Esophagus squamous epithelium (tissue), 5 donors: ENCODE results near the gene ADGRD1. TPM values are rescaled to one million over a fixed set of nuclear protein-coding genes. Genes with fewer than 3 reads are reported as not detected.

Experiments used
- DNase-seq: peaks from one replicate; lab custom pipeline; 2025; lab: John Stamatoyannopoulos, UW
- H3K27ac ChIP-seq, 4 donors: fragments of 200-600 bp; sonication (generic); one replicate each; pipeline ENCODE4 v1.5.1; 2016 to 2019; ENCODE audit warnings: mild to moderate bottlenecking in 1 of 4
- H3K27me3 ChIP-seq, 4 donors: fragments of 200-600 bp; sonication (generic); 1 replicate in 3 of 4; 2 replicates in 1 of 4; pipeline versions ENCODE4 v1.5.1 to v1.6.0; 2017 to 2021; ENCODE audit warnings: antibody characterized with exemption in 1 of 4
- H3K36me3 ChIP-seq, 3 donors: fragments of 200-600 bp; sonication (generic); one replicate each; pipeline ENCODE4 v1.5.1; 2016 to 2019
- H3K4me1 ChIP-seq, 3 donors: fragments of 200-600 bp; sonication (generic); one replicate each; pipeline ENCODE4 v1.5.1; 2017 to 2019
- H3K4me3 ChIP-seq, 4 donors: fragments of 200-600 bp; sonication (generic); 1 replicate in 3 of 4; 2 replicates in 1 of 4; pipeline ENCODE4 v1.5.1; 2016 to 2019; ENCODE audit warnings: mild to moderate bottlenecking in 2 of 4, moderate library complexity in 1 of 4
- H3K9me3 ChIP-seq, 3 donors: fragments of 200-600 bp; sonication (generic); one replicate each; pipeline ENCODE4 v1.5.1; 2016 to 2019
- CTCF ChIP-seq, 6 experiments: fragments of 450-650 bp in 4 of 6; fragments of 200-600 bp in 2 of 6; sonication (generic) in 2 of 6; IDR thresholded peaks; one replicate each; pipeline ENCODE4 v1.5.1; 2016 to 2019; ENCODE audit warnings: antibody characterized with exemption in 6 of 6, mild to moderate bottlenecking in 4 of 6, moderate library complexity in 4 of 6
- POLR2A ChIP-seq, 4 donors: fragments of 450-650 bp; IDR thresholded peaks; one replicate each; pipeline ENCODE4 v1.6.1; 2017; ENCODE audit warnings: antibody characterized with exemption in 4 of 4, mild to moderate bottlenecking in 4 of 4, moderate library complexity in 3 of 4
- WGBS, 2 donors: methylation state at CpG; one replicate each; pipeline ENCODE4 v1.1.5; 2018; 5-methylcytosine and 5-hydroxymethylcytosine counted together
- intact Hi-C: fragments of 100-400 bp; cut with DNase I; formaldehyde crosslinking; loops from one replicate; pipeline ENCODE4 v1.15.0; 2022
- total RNA-seq, 4 donors: library from RNA; depleted of rRNA; stranded (reverse); fragments of >200 nt; gene quantifications; one replicate each; pipeline ENCODE4 v1.1.0, GENCODE V29; 2016
- donor health status: DM: yes; HTN: yes; CAD: no.

Gene ADGRD1
- total RNA-seq, 4 donors from 2014 or later, result 2.2 to 28.2 (median 8.8) TPM

GRCh38 chr12:131056626-131057025, 102.9 kb downstream of the ADGRD1 start:
- TF ChIP-seq POLR2A (IDR thresholded peaks at IDR 0.05) (no peak), CTCF (IDR thresholded peaks at IDR 0.05) (no peak)
- no peaks in the 10 kb centered on the region for H3K9me3 ChIP-seq
- H3K27ac ChIP-seq, result no peak overlapping the region
- WGBS, 2 donors, result 73 to 74% methylated on average over 10 of the region's 10 CpGs
- DNase-seq, result no peak
- H3K4me1 ChIP-seq, result no peaks in the 10 kb centered on the region
- no peak overlapping the region for H3K4me3 ChIP-seq
- H3K36me3 ChIP-seq, result no peaks in the 10 kb centered on the region
- intact Hi-C loops, result no loop called here
- H3K27me3 ChIP-seq, result peaks cover 0 to 9% (median 0%) of the 10 kb centered on the region in 4 donors

GRCh38 chr12:131057211-131057721, 103.6 kb downstream of the ADGRD1 start:
- no peaks in the 10 kb centered on the region for H3K9me3 ChIP-seq
- intact Hi-C loops, result no loop called here
- H3K27me3 ChIP-seq, result peaks cover 0 to 13% (median 0%) of the 10 kb centered on the region in 4 donors
- no peak overlapping the region for H3K4me3 ChIP-seq
- H3K4me1 ChIP-seq, result no peaks in the 10 kb centered on the region
- no peaks in the 10 kb centered on the region for H3K36me3 ChIP-seq
- 84 to 85% methylated on average over 18 to 20 of the region's 25 CpGs for whole genome bisulfite sequencing, 2 donors
- TF ChIP-seq POLR2A (IDR thresholded peaks at IDR 0.05) (no peak), CTCF (IDR thresholded peaks at IDR 0.05) (no peak)
- no peak for DNase-seq
- no peak overlapping the region for H3K27ac ChIP-seq

GRCh38 chr12:131057722-131058515, 104.2 kb downstream of the ADGRD1 start:
- H3K4me1 ChIP-seq, result no peaks in the 10 kb centered on the region
- DNase-seq, result no peak
- WGBS, 2 donors, result 81 to 82% methylated on average over 9 to 11 of the region's 11 CpGs

GRCh38 chr12:131058700-131059099, 105.0 kb downstream of the ADGRD1 start:
- TF ChIP-seq CTCF (IDR thresholded peaks at IDR 0.05) (no peak), POLR2A (IDR thresholded peaks at IDR 0.05) (no peak)
- no peak for DNase-seq
- 66 to 67% methylated on average over 5 of the region's 5 CpGs for WGBS, 2 donors

More at GRCh38 chr12:131057722-131058515, 104.2 kb downstream of the ADGRD1 start:
- Histone ChIP-seq H3K4me3 (no peak overlapping the region), H3K36me3 (no peaks in the 10 kb centered on the region), H3K27ac (no peak overlapping the region), H3K9me3 (no peaks in the 10 kb centered on the region), H3K27me3 (peaks cover 0 to 15% (median 0%) of the 10 kb centered on the region in 4 donors)
- no peak for TF ChIP-seq CTCF (IDR thresholded peaks at IDR 0.05)
- no peak for TF ChIP-seq POLR2A (IDR thresholded peaks at IDR 0.05)
- intact Hi-C loops, result no loop called here

GRCh38 chr12:131060011-131060703, 106.5 kb downstream of the ADGRD1 start:
- Histone ChIP-seq H3K27ac (no peak overlapping the region), H3K4me3 (no peak overlapping the region), H3K36me3 (no peaks in the 10 kb centered on the region), H3K9me3 (no peaks in the 10 kb centered on the region), H3K4me1 (peaks cover 0 to under 1% (median 0%) of the 10 kb centered on the region in 3 donors), H3K27me3 (peaks cover 0 to 6% (median 0%) of the 10 kb centered on the region in 4 donors)
- WGBS, 2 donors, result 90 to 93% methylated on average over 7 to 9 of the region's 16 CpGs
- intact Hi-C loops, result no loop called here
- no peak for TF ChIP-seq POLR2A (IDR thresholded peaks at IDR 0.05)
- TF ChIP-seq CTCF (IDR thresholded peaks at IDR 0.05), result no peak
- no peak for DNase-seq

More at GRCh38 chr12:131058700-131059099, 105.0 kb downstream of the ADGRD1 start:
- H3K27ac ChIP-seq, result no peak overlapping the region
- no peaks in the 10 kb centered on the region for H3K9me3 ChIP-seq
- H3K27me3 ChIP-seq, result peaks cover 0 to 15% (median 0%) of the 10 kb centered on the region in 4 donors
- intact Hi-C loops, result no loop called here
- no peaks in the 10 kb centered on the region for H3K36me3 ChIP-seq
- no peaks in the 10 kb centered on the region for H3K4me1 ChIP-seq
- no peak overlapping the region for H3K4me3 ChIP-seq
